Measurements from ENCODE around the gene COTL1. TPM values are rescaled to one million over a fixed set of nuclear protein-coding genes. Genes with fewer than 3 reads are reported as not detected.
A peak's percentile ranks its signal among the peaks of the same experiment; 100 is the strongest.

COTL1 gene
- total RNA-seq, 1 donor from 2014 or later, result 359 TPM

DNA sequence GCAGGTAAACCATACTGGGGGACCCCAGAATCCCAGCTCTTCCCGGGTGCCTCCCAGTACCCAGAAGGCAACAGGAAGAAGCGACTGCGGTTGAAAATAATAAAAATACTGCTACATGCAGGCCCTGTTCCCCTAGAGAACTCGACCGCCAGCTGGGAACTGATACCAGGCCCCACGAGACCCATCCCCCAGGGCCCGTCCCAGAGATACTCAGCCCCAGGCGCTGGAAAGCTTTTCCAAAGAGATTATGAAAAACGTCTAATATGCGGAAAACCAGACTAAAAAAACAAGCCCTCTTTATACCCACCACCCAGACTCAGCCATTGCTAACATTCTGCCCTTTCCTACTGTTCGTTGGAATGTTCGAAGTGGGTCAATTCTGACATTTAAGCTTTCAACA, 100.5 kb downstream of the COTL1 start:
- H3K4me3 Mint-ChIP-seq (ENCODE audit: unreplicated experiment), result no peak overlapping the region
- H3K4me1 Mint-ChIP-seq (ENCODE audit: low read depth, unreplicated experiment), result peaks cover 18% of the 10 kb centered on the region

More for the DNA sequence above, 100.5 kb downstream of the COTL1 start:
- TF ChIP-seq EZH2 (IDR thresholded peaks at IDR 0.05; ENCODE audit: insufficient read depth, low read length) (no peak), CTCF (IDR thresholded peaks at IDR 0.05; ENCODE audit: insufficient read depth, low read depth, low read length) (no peak)
- Histone ChIP-seq H3K9ac (ENCODE audit: low read length) (no peak overlapping the region), H3K27ac (ENCODE audit: low read depth, low read length) (peak overlapping the region; percentile 44), H3K4me1 (ENCODE audit: insufficient read depth, low read length) (peaks cover 20% of the 10 kb centered on the region), H3K9me3 (ENCODE audit: insufficient read depth, low read depth, low read length) (no peaks in the 10 kb centered on the region), H3K4me2 (ENCODE audit: low read length) (no peak overlapping the region), H3K4me3 (ENCODE audit: insufficient read depth, low read depth, low read length) (no peak overlapping the region), H3K27me3 (ENCODE audit: insufficient read depth, low read length) (no peaks in the 10 kb centered on the region), H3K79me2 (ENCODE audit: insufficient read depth, low read length) (no peaks in the 10 kb centered on the region), H3K36me3 (ENCODE audit: insufficient read depth, low read length) (no peaks in the 10 kb centered on the region), H2AFZ (ENCODE audit: low read depth, low read length) (no peak overlapping the region), H4K20me1 (ENCODE audit: insufficient read depth, low read length) (no peaks in the 10 kb centered on the region)
- Mint-ChIP-seq H3K9me3 (ENCODE audit: unreplicated experiment) (peaks cover 3% of the 10 kb centered on the region), H3K36me3 (ENCODE audit: low read depth, unreplicated experiment) (no peaks in the 10 kb centered on the region), H3K27ac (ENCODE audit: unreplicated experiment) (no peak overlapping the region), H3K27me3 (ENCODE audit: low read depth, unreplicated experiment) (peaks cover 2% of the 10 kb centered on the region)
- DNase-seq (ENCODE audit: low read depth) (no peak), FAIRE-seq (no peak)

Other genes with a start within 250 kb of the COTL1 start
- gene ATP2C2, start 249.5 kb downstream of the COTL1 start, total RNA-seq, result 0.29 and 0.41 TPM in 2 replicates
- 36.1 and 41.3 TPM in 2 replicates for gene MEAK7, start 113.4 kb downstream of the COTL1 start, total RNA-seq
- gene KLHL36, start 30.4 kb upstream of the COTL1 start, total RNA-seq, result 46.3 and 49.0 TPM in 2 replicates
- gene USP10, start 81.9 kb upstream of the COTL1 start, total RNA-seq, result 105 and 107 TPM in 2 replicates
- 1.8 and 2.4 TPM in 2 replicates for gene CRISPLD2, start 201.9 kb upstream of the COTL1 start, total RNA-seq

Data from astrocyte (in vitro differentiated cells and primary cell).